Prostate gland (tissue), 2 donors: ENCODE measurements around the gene MLLT1. TPM values are rescaled to one million over a fixed set of nuclear protein-coding genes. Genes with fewer than 3 reads are reported as not detected.
A peak's percentile ranks its signal among the peaks of the same experiment; 100 is the strongest.

Experiments
- DNase-seq: peaks from one replicate; pipeline ENCODE4 v3.0.0-alpha.2; 2019; ENCODE audit warnings: low spot score
- H3K27ac ChIP-seq, 2 donors: fragments of 200-600 bp; sonication (generic); 2 replicates each; pipeline ENCODE4 v1.5.1; 2017 to 2019
- H3K27me3 ChIP-seq: fragments of 200-600 bp; sonication (generic); replicated peaks from 2 replicates; pipeline ENCODE4 v1.5.1; 2019; ENCODE audit not compliant: insufficient read depth
- H3K36me3 ChIP-seq, 2 donors: fragments of 200-600 bp; sonication (generic); 1 replicate in 1 of 2; 2 replicates in 1 of 2; pipeline versions ENCODE4 v1.5.1 to v1.8.1; 2017 to 2019
- H3K4me1 ChIP-seq: fragments of 200-600 bp; sonication (generic); replicated peaks from 2 replicates; pipeline ENCODE4 v1.5.1; 2019
- H3K4me3 ChIP-seq, 2 donors: fragments of 200-600 bp; sonication (generic); 2 replicates each; pipeline ENCODE4 v1.5.1; 2017 to 2019
- H3K9me3 ChIP-seq: fragments of 200-600 bp; sonication (generic); 2 replicates; pipeline ENCODE4 v1.5.1; 2017
- CTCF ChIP-seq, 4 experiments: fragments of 200-600 bp in 2 of 4; fragments of 450-650 bp in 2 of 4; sonication (generic) in 2 of 4; IDR thresholded peaks; 1 replicate in 3 of 4; 2 replicates in 1 of 4; pipeline ENCODE4 v1.5.1; 2016 to 2019; ENCODE audit warnings: antibody characterized with exemption in 4 of 4, mild to moderate bottlenecking in 2 of 4, moderate library complexity in 2 of 4
- POLR2A ChIP-seq: fragments of 450-650 bp; IDR thresholded peaks from one replicate; pipeline ENCODE4 v1.6.1; 2016; ENCODE audit warnings: antibody characterized with exemption, mild to moderate bottlenecking
- POLR2AphosphoS5 ChIP-seq: sonication (generic); formaldehyde crosslinking; IDR thresholded peaks from one replicate; pipeline ENCODE4 v1.6.1; 2017; ENCODE audit warnings: antibody characterized with exemption
- WGBS: methylation state at CpG from one replicate; pipeline ENCODE4 v1.1.5; 2018; 5-methylcytosine and 5-hydroxymethylcytosine counted together
- intact Hi-C: fragments of 100-400 bp; cut with DNase I; formaldehyde crosslinking; loops from one replicate; pipeline ENCODE4 v1.14.2; 2022
- total RNA-seq, 2 donors: library from RNA; depleted of rRNA; stranded (reverse); fragments of >200 nt; gene quantifications; one replicate each; pipeline ENCODE4 v1.1.0, GENCODE V29; 2016

MLLT1 gene
- total RNA-seq, 2 donors from 2014 or later, result 39.9 to 41.4 TPM

- TF ChIP-seq POLR2AphosphoS5, result no peak
- no peak for TF ChIP-seq CTCF (IDR thresholded peaks at IDR 0.05)
- no peak for TF ChIP-seq POLR2A
- peaks cover 3% of the 10 kb centered on the region for H3K4me1 ChIP-seq
- intact Hi-C loops, result loop anchor here (5.0 kb wide), 1 partner anchor 193 kb away; no protein-coding TSS in a partner anchor
- no peak overlapping the region for H3K27ac ChIP-seq
- no peaks in the 10 kb centered on the region for H3K9me3 ChIP-seq
- no peaks in the 10 kb centered on the region for H3K27me3 ChIP-seq
- 98% methylated on average over 4 of the region's 4 CpGs for WGBS
- no peak overlapping the region for H3K4me3 ChIP-seq
- DNase-seq, result no peak
- H3K36me3 ChIP-seq, result peaks cover 0 to 5% of the 10 kb centered on the region in 2 donors
These were observed 55.5 kb downstream of the MLLT1 start for GRCh38 chr19:6224308-6224675.

- H3K4me1 ChIP-seq, result peaks cover 3% of the 10 kb centered on the region
- H3K27me3 ChIP-seq, result no peaks in the 10 kb centered on the region
- H3K36me3 ChIP-seq, result peaks cover 0 to 5% of the 10 kb centered on the region in 2 donors
- H3K9me3 ChIP-seq, result no peaks in the 10 kb centered on the region
- 54% methylated on average over 18 of the region's 18 CpGs for WGBS
- DNase-seq, result no peak
- H3K27ac ChIP-seq, result no peak overlapping the region
- TF ChIP-seq POLR2AphosphoS5, result no peak
- TF ChIP-seq CTCF (IDR thresholded peaks at IDR 0.05), result peak in 1 of 4 experiments; percentile 26
- TF ChIP-seq POLR2A, result no peak
- intact Hi-C loops, result loop anchor here (5.0 kb wide), 1 partner anchor 194 kb away; no protein-coding TSS in a partner anchor
- H3K4me3 ChIP-seq, result no peak overlapping the region
These were observed 56.1 kb downstream of the MLLT1 start for GRCh38 chr19:6223461-6224307.

GRCh38 chr19:6222884-6223283, 56.9 kb downstream of the MLLT1 start:
- no peak for DNase-seq
- H3K4me1 ChIP-seq, result no peaks in the 10 kb centered on the region
- no peak overlapping the region for H3K4me3 ChIP-seq
- no peak overlapping the region for H3K27ac ChIP-seq
- intact Hi-C loops, result loop anchor here (5.0 kb wide), 1 partner anchor 194 kb away; no protein-coding TSS in a partner anchor
- TF ChIP-seq POLR2A, result no peak
- TF ChIP-seq POLR2AphosphoS5, result no peak
- no peak for TF ChIP-seq CTCF (IDR thresholded peaks at IDR 0.05)
- no peaks in the 10 kb centered on the region for H3K27me3 ChIP-seq
- H3K9me3 ChIP-seq, result no peaks in the 10 kb centered on the region
- 84% methylated on average over 18 of the region's 18 CpGs for WGBS
- H3K36me3 ChIP-seq, result peaks cover 0 to 5% of the 10 kb centered on the region in 2 donors

GRCh38 chr19:6221878-6222746, 57.7 kb downstream of the MLLT1 start:
- TF ChIP-seq POLR2A (no peak), POLR2AphosphoS5 (no peak), CTCF (IDR thresholded peaks at IDR 0.05) (no peak)
- no peak for DNase-seq
- Histone ChIP-seq H3K4me3 (no peak overlapping the region), H3K4me1 (no peaks in the 10 kb centered on the region), H3K9me3 (no peaks in the 10 kb centered on the region), H3K27me3 (no peaks in the 10 kb centered on the region), H3K36me3 (peaks cover 0 to 5% of the 10 kb centered on the region in 2 donors), H3K27ac (no peak overlapping the region)
- intact Hi-C loops, result loop anchor here (5.0 kb wide), 1 partner anchor 195 kb away; no protein-coding TSS in a partner anchor
- WGBS, result 85% methylated on average over 40 of the region's 40 CpGs
